Uterus (tissue), 2 donors: ENCODE measurements around the gene VPS35L.

Experiments
- CTCF ChIP-seq, 4 experiments: fragments of 200-600 bp in 2 of 4; fragments of 450-650 bp in 2 of 4; sonication (generic) in 2 of 4; IDR thresholded peaks; one replicate each; pipeline ENCODE4 v1.5.1; 2016 to 2019; ENCODE audit warnings: antibody characterized with exemption in 4 of 4, mild to moderate bottlenecking in 2 of 4, moderate library complexity in 1 of 4
- POLR2A ChIP-seq, 2 donors: fragments of 450-650 bp; IDR thresholded peaks; one replicate each; pipeline ENCODE4 v1.6.1; 2016; ENCODE audit warnings: antibody characterized with exemption in 2 of 2, mild to moderate bottlenecking in 1 of 2, moderate library complexity in 1 of 2

GRCh38 chr16:19573997-19574396 lies 18.5 kb downstream of the VPS35L start:
- no peak for TF ChIP-seq CTCF (IDR thresholded peaks at IDR 0.05)
- TF ChIP-seq POLR2A (IDR thresholded peaks at IDR 0.05): no peak
